Epithelial cell of prostate (primary cell): Measurements from ENCODE around the gene DUSP15.
A peak's percentile ranks its signal among the peaks of the same experiment; 100 is the strongest.
"Not testable (repeated sequence)": the region's sequence is repeated elsewhere in the genome, so short reads cannot be mapped to it uniquely, and the experiment has no call there.

Experiments
- DNase-seq: peaks from one replicate; pipeline ENCODE4 v3.0.0-alpha.2; 2011; ENCODE audit warnings: low read depth, low spot score
- H3K27ac ChIP-seq: fragments of 450-650 bp; 2 replicates; pipeline ENCODE4 v1.5.1; 2017; ENCODE audit warnings: mild to moderate bottlenecking

The DUSP15 gene

GRCh38 chr20:31842471-31843157 is 27.7 kb downstream of the DUSP15 start:
- H3K27ac ChIP-seq, result no peak overlapping the region
- no peak for DNase-seq

- no peak overlapping the region for H3K27ac ChIP-seq
- DNase-seq, result no peak
Observed at GRCh38 chr20:31841928-31842327, 28.4 kb downstream of the DUSP15 start.

- DNase-seq, result no peak
- no peak overlapping the region for H3K27ac ChIP-seq
Observed at GRCh38 chr20:31840906-31841816, 29.2 kb downstream of the DUSP15 start.

- no peak overlapping the region for H3K27ac ChIP-seq
- no peak for DNase-seq
Observed at GRCh38 chr20:31839782-31840487, 30.4 kb downstream of the DUSP15 start.

GRCh38 chr20:31838646-31839292 is 31.6 kb downstream of the DUSP15 start:
- no peak for DNase-seq

GRCh38 chr20:31837896-31838397 is 32.4 kb downstream of the DUSP15 start:
- H3K27ac ChIP-seq, result no peak overlapping the region
- DNase-seq, result no peak

More at GRCh38 chr20:31838646-31839292, 31.6 kb downstream of the DUSP15 start:
- H3K27ac ChIP-seq, result no peak overlapping the region

GRCh38 chr20:31836853-31837608 is 33.3 kb downstream of the DUSP15 start:
- H3K27ac ChIP-seq, result no peak overlapping the region

GRCh38 chr20:31835977-31836852 is 34.1 kb downstream of the DUSP15 start:
- H3K27ac ChIP-seq, result no peak overlapping the region
- DNase-seq, result peak; percentile 27

More at GRCh38 chr20:31836853-31837608, 33.3 kb downstream of the DUSP15 start:
- no peak for DNase-seq

- H3K27ac ChIP-seq, result no peak overlapping the region
- DNase-seq, result no peak
Observed at GRCh38 chr20:31835554-31835953, 34.8 kb downstream of the DUSP15 start.

GRCh38 chr20:31833931-31834521 is 36.3 kb downstream of the DUSP15 start:
- no peak overlapping the region for H3K27ac ChIP-seq
- DNase-seq, result no peak

- no peak for DNase-seq
- H3K27ac ChIP-seq, result no peak overlapping the region
Observed at GRCh38 chr20:31833130-31833930, 37.0 kb downstream of the DUSP15 start.

GRCh38 chr20:31831771-31832306 is 38.5 kb downstream of the DUSP15 start:
- H3K27ac ChIP-seq, result no peak overlapping the region
- no peak for DNase-seq

GRCh38 chr20:31831211-31831610 is 39.1 kb downstream of the DUSP15 start:
- no peak overlapping the region for H3K27ac ChIP-seq
- no peak for DNase-seq

GRCh38 chr20:31830406-31830981 is 39.8 kb downstream of the DUSP15 start:
- no peak for DNase-seq
- H3K27ac ChIP-seq, result no peak overlapping the region

GRCh38 chr20:31829731-31830130 is 40.6 kb downstream of the DUSP15 start:
- no peak for DNase-seq
- no peak overlapping the region for H3K27ac ChIP-seq

- DNase-seq, H3K27ac ChIP-seq: not testable (repeated sequence)
Observed at GRCh38 chr20:31828016-31828415, 42.3 kb downstream of the DUSP15 start.

GRCh38 chr20:31827059-31827458 is 43.3 kb downstream of the DUSP15 start:
- no peak overlapping the region for H3K27ac ChIP-seq

More at GRCh38 chr20:31827059-31827458, 43.3 kb downstream of the DUSP15 start:
- no peak for DNase-seq
